DMS79 (cell line): Measurements from ENCODE around the gene GDPD3.

Experiments used
- DNase-seq: peaks from one replicate; lab custom pipeline; 2025; lab: John Stamatoyannopoulos, UW

The GDPD3 gene

DNA sequence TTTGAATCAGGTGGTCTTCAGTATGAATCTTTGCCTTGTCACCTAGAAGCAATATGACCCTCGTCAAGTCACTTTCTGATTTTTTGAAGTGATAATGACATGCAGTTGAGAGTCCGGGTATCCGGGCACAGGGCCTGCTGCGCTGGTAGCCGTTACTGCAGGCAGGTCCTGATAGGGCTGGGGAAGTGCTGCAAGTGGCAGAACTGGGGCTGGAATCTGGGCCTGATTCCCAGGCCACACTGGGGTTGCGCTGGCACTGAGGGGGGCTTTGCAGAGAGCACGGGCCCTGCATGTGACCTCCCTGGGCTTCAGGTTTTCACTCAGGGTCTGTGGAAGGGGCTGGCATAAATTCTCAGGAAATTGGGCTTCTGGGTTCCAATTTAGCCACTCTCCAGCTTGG is 34.6 kb downstream of the GDPD3 start:
- DNase-seq = no peak

DNA sequence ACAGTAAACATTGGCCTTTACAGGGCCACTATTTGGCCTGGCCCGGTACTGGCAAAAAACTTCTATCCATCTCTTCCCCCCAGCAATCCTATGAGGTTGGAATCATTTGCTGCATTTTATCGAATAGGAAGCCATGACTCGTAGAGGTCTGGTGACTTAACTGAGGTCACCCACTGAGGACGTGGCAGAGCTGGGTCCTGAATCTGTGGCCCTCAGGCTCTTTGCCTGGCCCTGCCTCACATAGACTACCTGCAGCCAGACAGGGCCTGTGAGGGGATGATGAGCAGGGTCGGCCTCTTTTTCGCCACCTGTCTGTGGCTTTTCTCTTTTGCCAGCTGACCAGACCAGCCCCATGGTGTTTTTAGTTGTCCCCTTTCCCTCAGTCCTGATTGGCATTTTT is 35.7 kb downstream of the GDPD3 start:
- DNase-seq = no peak

GRCh38 chr16:30076276-30076791 is 37.0 kb downstream of the GDPD3 start:
- no peak for DNase-seq

DNA sequence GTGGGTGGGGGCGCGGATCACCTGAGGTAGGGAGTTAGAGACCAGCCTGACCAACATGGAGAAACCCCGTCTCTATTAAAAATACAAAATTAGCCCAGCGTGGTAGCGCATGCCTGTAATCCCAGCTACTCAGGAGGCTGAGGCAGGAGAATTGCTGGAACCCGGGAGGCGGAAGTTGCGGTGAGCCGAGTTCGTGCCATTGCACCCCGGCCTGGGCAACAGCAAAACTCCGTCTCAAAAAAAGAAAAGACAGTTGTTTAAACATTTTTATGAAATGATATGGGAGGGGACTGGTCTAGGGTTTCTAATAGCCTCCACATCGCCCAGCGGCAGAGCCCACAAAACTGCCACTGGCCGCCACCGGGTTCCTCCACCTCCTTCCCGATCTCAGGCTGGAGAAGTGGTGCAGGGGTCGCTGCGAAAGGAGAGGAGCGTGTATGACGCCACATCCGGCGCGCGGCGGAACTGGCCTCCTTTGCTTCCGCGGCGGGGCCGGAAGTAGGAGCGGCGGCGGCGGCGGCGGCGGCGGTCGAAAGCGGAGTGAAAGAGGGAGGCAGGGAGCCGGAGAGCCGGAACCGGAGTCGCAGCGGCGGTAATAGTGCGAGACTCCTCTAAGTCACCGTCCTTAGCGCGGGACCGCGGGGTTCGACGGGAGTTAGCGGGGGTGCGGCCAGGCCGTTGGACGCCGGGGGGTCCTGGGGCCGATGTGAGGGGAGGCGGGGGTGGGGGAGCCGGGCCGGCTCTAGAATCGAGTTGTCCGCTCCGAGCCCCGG is 37.6 kb downstream of the GDPD3 start, which contains the start of gene PPP4C:
Gene PPP4C (plus strand): TSS at position 492 of the 773 bp plus-strand sequence. CDS start 384 bp downstream, outside the sequence.
- peak; percentile 46 for DNase-seq

GRCh38 chr16:30070490-30070889 is 42.8 kb downstream of the GDPD3 start:
- DNase-seq = no peak

DNA sequence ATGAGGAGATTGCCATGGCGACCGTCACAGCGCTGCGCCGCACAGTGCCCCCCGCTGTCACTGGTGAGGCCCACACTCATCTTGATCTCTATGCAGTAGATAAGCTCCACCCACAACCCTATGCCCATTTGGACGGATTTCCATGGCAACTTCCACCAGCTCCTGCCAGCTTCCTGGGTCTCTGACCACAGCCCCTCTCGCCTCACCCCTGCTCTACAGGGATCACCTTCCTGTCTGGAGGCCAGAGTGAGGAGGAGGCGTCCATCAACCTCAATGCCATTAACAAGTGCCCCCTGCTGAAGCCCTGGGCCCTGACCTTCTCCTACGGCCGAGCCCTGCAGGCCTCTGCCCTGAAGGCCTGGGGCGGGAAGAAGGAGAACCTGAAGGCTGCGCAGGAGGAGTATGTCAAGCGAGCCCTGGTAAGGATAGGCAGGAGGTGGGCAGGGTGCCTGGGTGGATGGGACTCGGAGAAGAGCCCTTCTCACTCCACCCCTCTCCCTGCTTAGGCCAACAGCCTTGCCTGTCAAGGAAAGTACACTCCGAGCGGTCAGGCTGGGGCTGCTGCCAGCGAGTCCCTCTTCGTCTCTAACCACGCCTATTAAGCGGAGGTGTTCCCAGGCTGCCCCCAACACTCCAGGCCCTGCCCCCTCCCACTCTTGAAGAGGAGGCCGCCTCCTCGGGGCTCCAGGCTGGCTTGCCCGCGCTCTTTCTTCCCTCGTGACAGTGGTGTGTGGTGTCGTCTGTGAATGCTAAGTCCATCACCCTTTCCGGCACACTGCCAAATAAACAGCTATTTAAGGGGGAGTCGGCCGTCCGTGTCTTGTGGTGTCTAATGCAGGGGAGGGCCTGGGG is 43.5 kb downstream of the GDPD3 start:
- no peak for DNase-seq

GRCh38 chr16:30068750-30069610 is 44.4 kb downstream of the GDPD3 start:
- no peak for DNase-seq

DNA sequence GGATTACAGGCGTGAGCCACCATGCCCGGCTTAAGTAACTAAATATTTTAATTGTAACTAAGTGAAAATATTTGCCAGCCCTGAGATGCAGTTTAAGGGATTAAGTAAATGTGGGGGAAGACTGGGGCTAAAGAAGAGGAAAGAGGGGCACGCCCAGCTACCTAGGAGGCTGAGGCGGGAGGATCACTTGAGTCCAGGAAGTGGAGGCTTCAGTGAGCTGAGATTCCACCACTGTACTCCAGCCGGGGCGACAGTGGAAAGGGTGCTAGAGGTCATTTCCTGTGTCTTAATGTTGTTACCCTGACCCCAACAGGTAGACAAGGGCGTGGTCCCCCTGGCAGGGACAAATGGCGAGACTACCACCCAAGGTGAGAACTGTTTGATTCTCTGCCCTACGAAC is 45.0 kb downstream of the GDPD3 start:
- no peak for DNase-seq

DNA sequence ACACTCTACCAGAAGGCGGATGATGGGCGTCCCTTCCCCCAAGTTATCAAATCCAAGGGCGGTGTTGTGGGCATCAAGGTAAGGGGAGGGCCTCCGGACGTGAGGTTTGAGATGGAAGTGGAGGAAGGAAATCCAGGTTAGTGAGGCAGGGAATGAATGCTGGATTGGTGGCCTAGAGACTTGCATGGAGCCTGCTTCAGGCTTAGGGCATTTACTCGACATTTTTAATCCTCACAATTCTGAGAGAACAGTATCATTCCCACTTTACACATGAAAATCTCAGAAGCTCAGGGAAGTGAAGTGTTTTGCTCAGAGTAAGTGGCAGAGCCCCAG is 45.8 kb downstream of the GDPD3 start:
- DNase-seq = no peak

GRCh38 chr16:30066761-30067583 is 46.4 kb downstream of the GDPD3 start:
- no peak for DNase-seq

DNA sequence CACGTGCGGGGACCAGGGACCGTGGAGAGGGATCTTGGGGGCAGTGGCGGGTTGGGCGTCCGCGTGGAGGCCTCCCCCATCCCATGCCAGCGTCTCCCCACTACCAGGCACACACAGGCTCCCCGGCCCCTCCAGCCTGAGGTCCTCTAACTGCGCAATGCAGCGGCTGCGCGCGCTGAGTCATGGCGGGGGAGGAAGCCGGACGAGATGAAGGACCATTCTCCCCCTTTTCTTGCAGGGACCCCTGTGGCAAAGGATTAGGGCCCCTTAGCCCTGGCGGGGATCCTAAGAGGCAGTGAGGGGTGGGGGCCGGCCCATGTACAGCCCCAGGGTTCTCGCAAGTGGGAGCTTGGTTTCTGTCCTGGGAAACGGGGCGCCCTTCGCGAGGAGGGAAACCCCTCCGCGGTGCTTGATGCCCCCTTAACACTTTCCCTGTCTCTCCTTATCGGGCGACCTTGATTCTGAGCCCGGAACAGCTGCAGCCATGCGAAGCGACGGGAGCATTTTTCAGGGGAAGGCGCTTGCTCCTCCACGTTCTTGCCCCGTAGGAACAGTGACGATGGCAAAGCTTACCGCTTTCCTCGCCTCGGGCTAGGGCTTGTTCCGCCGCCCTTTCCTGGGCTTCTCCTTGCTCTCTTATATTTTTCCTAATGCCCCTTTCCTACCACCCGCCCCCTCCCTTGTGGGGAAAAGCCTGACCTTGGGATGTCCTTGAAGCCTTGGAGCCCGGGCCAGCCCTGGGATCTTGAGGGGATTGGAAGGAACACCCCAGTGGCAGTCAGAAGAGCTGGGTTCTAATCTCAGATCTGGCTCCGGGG is 47.2 kb downstream of the GDPD3 start:
- peak; percentile 4 for DNase-seq

- DNase-seq = peak; percentile 85
Measured at GRCh38 chr16:30065102-30065942, 48.0 kb downstream of the GDPD3 start, which contains the start of gene ALDOA. Gene ALDOA (plus strand): TSS chr16:30065760. CDS start chr16:30066898, 1,138 bp downstream.

- no peak for DNase-seq
Measured at GRCh38 chr16:30064729-30065101, 48.6 kb downstream of the GDPD3 start.

DNA sequence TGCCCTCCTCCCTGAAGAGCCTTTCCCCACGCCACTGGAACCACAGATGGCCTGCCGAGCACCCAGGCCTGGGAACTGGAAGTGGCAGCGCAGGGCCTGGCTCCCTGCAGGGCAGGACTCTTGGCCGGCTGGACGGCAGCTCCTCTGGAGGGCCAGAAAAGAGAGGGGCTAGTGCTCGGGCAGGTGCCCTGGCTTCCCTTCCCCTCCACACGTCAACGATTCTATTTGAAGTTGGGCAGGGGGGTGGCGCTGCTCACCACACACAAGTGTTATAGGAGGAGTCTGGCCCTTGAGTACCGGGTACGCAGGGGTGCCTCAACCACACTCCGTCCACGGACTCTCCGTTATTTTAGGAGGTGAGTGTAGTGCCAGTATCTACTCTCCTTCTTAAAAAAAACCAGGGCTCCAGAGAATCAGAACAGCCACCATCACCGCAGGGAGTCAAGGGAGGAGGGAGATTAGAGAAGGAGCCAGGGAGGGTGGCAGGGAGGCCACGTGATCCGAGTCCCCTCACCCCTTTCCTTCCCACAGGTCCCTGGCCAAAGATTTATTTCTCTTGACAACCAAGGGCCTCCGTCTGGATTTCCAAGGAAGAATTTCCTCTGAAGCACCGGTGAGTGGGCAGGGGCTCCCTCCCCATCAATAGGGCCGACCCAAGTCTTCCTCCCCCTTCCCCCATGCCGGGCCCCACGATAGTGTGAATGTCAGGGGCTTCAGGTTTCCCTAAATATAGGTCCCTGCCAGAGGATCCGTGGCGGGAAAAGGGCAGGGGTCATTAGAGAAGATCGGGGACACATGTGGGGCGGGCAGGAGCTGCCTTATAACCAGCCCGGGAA is 49.2 kb downstream of the GDPD3 start:
- DNase-seq = peak; percentile 62

DNA sequence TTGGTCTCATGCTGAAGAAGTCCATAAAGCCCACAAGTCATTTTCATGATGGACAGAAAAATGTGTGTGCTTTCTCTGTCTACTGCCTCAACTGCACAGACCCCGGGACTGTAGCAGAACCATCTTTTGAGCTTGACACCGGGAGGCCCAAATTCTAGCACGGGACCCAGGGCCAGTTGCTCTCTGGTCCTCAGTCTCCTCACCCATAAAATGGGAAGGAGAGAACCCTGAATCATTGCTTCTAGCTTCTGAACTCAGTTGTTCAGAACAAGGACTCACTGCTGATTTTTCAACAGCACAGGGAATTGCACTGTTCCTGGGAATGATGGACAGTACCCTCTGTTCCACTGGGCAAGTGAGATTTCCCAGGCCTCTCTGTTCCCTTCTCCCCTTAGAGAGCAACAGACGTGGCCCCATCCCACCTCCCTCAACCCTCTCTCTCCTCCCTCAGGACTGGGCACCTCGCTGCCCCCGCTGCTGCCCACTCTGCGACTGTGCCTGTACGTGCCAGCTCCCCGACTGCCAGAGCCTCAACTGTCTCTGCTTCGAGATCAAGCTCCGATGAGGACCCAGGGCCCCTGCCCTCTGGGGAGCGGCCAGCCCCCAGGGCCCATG is 50.0 kb downstream of the GDPD3 start:
- DNase-seq = no peak

DNA sequence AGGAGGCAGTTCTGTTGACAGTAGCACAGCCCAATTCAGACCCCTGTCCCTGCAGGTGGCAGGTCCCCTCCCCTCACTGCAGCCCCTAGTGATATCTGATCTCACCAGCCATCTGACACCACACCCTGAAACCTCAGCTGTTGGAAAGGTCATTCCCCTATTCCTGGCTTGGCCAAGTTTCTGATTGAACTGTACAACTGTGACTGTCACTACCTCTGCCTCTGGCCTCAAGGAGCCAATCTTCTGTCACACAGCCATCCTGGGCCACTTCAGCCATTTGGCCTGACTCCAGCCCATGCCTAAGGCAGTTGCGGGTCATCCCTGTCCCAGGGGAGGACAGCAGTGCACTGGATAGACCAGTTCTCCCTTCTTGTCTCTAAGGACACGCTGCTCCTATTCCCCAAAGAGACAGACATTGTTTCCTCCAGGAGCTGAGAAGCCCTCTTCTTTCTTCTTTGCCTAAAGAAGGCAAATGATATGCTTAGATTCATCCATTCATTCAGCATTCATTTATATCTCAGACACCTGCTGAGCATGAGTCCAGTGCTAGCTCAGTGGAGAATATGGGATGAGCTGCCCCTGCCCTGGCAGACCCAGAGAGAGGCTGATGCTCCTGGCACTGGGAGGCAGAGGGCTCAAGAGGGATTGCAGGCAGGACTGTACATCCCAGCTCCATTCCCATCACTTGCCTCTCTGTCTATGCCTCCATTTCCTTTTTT is 52.3 kb downstream of the GDPD3 start:
- peak; percentile 70 for DNase-seq

- peak; percentile 96 for DNase-seq
Measured at GRCh38 chr16:30060346-30060745, 53.0 kb downstream of the GDPD3 start.
